Activated gamma-delta T cell treated with Interleukin-2 at 50 U/mL for 16 hours (primary cell): ENCODE data around the gene MTUS2.

ENCODE experiments used
- DNase-seq: peaks from one replicate; pipeline ENCODE4 v3.0.0-alpha.2; 2020

Gene MTUS2

GRCh38 chr13:29513981-29514719 lies 694.0 kb downstream of the MTUS2 start:
- no peak for DNase-seq

DNA sequence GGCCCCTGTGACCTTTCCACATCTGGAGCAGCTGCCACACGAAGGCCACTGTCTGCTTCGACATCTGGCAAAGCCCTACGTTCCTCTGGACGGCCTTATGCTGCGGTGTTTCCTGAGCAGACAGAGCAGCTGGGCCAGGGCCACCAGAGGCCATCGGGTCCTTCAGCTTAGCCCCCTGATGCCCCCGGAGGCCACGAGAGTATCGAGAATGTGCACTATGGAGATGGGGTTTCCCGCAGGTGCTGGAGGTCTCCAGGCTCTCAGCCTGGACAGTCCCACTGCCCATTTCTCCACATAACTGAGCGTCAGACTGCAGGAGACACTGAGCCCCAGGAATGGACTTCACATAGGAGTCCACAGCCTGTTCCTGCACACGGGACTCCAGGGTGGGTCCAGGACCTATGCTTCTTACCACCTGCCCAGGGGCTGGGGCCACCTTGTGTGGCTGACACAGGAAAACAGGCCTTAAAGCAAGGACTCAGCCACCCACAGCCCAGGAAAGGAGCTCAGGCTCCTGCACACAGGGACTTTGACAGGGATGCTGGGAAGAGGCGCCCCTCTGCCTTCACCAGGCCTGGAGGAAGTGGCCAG lies 694.7 kb downstream of the MTUS2 start:
- no peak for DNase-seq

GRCh38 chr13:29515372-29515771 lies 695.2 kb downstream of the MTUS2 start:
- DNase-seq = no peak

DNA sequence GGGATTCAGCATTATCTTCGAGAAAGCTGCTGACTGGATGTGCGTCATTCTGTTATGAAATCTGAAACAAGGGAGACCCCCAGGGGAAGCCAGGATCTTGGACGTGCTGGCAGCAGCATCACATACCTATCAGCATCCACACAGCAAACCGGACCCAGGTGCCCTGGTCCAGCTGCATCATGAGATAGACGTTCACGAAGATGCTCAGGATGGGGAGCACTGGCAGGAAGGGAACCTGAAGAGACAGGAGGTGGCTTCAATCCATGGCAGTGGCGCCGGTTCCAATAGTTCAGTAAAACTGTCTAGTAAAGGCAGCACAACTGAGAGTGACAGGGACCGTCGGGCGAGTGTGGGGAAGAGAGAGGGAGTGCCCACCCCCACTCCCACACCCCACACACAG lies 695.9 kb downstream of the MTUS2 start:
- DNase-seq = no peak

DNA sequence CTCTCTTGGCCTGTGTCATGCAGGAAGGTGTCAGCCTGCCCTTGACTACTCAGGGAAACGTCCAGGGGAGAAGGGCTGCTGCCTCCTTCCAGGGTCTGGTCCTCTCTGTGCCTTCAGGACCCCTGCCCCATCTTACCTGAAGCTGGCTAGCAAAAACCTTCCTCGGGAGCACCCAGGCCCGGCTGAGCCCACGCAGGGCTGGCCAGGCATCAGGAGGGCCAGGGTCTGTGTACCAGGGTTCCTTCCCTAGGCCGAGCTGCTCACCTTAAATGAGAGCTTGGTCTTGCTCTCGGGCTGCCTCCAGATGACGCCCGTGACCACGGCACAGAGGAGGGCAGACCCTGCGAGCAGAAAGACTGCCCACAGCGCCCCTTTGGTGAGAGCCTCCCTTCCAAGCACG lies 696.7 kb downstream of the MTUS2 start:
- DNase-seq = no peak

DNA sequence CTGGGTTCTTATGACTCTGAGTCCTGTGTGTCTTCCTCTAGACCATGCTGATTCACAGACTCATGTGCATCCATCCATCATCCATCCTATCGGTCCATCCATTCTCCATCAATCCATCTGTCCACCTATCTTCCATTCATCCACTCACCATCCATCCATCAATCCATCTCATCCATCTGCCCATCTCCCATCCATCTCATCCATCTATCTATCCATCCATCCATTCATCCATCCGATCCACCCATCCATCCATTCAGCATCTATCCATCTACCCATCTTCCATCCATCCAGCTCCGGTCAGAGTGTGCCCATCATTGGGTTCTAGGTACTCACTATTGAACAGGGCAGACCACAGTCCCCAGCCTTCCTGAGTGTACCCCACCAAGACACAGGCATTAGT lies 699.8 kb downstream of the MTUS2 start:
- DNase-seq = no peak

GRCh38 chr13:29520671-29521070 lies 700.5 kb downstream of the MTUS2 start:
- DNase-seq = no peak

GRCh38 chr13:29521336-29521735 lies 701.2 kb downstream of the MTUS2 start:
- DNase-seq = no peak

DNA sequence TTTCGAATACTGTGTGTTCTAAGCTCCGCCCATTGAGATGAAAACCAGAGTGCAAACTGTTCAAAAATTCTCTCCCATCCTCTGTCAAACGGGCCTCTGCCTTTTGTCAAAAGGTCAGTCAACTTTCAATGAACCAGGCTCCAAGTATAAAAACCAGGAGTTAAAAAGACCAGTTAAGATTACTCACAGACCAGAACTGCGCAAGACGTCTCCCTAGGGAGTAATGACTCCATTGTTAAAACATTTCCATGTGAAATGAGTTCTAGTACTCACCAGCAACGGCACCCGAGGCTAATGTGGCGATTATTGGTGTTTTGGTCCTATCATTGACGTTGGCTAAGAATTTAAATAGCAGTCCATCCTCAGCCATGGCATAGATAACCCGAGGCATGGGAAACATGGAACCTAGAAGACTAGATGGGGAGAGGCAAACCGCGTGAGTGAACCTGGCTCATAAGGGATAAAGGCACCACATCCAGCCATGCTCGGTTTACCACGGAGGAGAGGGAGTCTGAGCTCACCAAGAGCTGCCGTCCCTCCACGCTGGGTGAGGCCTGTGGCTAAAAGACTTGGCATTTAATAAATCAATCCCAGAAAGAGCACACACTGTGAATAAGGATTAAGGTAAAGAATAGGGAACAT lies 702.0 kb downstream of the MTUS2 start:
- no peak for DNase-seq

GRCh38 chr13:29523199-29523961 lies 703.2 kb downstream of the MTUS2 start:
- DNase-seq = no peak

DNA sequence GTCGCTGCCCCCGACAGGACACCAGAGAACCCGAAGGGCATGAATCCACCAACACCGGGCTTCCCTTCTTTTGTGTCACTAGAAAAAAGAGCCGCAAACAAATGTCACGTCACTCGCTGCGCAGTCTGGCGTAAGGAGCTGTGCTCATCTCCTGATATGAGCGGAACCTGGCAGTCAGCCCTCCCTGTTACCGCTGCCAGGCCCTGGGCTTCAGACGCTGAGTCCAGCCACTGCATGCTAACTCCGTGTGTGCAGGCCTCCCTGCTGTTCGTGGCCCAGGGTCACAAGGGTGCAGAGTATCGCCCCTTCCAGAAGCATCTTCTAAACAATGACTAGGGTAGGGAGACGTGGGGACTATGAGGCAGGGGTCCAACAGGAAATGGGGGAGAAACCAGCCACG lies 704.0 kb downstream of the MTUS2 start:
- no peak for DNase-seq

- no peak for DNase-seq
Measured at GRCh38 chr13:29524641-29525040, 704.5 kb downstream of the MTUS2 start.

GRCh38 chr13:29525757-29526156 lies 705.6 kb downstream of the MTUS2 start:
- DNase-seq = no peak

DNA sequence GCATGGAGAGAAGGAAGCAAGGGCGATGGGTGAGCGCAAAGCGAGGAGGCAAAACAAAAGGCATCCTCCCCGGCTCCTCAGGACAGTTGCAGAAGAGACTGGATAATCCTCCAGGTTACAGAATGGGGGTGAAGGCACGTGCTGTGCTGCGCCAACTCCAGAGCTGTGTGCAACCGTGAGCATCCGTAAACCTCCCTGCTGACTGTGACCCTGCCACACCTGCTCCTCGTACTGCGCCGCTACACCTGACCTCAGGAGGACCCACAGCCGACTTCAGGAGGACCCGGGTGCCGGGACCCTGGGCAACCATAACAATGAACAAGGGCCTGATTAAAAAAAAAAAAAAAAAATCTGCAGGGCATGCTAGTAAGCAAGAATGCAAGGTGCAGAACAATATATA lies 706.6 kb downstream of the MTUS2 start:
- DNase-seq = no peak

DNA sequence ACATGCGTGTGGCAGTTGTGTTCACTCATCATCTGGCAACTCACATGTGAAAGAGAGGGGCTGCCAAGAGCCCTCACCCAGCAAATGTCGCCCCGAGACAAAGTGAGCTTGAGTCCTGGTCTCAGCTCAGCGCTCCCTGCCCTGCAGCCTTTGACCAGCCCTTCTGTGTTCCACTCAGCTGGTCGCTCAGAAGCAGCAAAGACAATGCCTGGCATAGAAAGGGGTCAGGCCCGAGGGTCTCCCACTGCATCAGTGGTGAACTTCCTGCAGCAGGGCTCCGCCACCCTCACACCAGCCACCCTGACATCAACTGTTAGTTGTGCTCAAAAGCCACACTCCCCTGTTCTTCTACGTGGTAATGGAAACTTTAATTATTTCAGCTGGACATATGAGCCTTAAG lies 707.4 kb downstream of the MTUS2 start:
- no peak for DNase-seq

DNA sequence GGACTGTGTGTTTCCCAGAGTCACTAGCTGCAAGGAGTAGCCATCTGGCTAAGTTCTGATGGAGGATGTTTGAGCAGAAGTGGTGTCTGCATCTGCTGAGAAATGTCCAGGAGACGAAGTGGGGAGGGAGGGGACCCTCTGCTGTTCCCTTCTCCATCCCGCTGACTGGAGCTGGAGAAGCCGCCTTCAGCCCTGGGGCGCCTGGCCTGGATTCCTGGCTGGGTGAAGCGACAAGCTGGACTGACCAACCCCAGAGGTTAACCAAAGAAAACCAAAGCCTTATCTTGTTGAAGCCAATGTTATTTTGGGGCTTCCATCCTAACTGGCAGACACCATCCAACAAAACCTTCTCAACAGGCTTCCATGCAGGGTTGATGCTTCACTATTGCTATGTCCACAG lies 707.8 kb downstream of the MTUS2 start:
- no peak for DNase-seq

DNA sequence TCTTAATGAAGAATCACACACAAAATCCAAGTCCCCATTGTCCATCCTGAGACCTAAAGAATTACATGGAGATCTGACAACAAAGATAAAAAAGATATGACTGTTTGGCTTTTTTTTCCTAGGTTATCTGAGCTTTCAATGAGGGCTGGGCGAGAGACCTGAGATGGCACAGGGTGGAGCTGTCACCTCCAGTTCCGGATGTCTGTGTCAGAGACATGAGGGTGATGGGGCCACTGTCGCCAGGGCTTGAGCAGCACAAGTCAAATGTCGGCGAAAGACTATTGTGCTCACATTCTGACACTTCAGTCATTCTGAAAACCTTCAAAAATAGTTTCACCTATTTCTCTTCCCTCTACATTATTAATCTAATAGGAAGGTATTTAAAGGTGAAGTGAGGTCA lies 709.6 kb downstream of the MTUS2 start:
- no peak for DNase-seq

- no peak for DNase-seq
Measured at GRCh38 chr13:29530901-29531300, 710.8 kb downstream of the MTUS2 start.

DNA sequence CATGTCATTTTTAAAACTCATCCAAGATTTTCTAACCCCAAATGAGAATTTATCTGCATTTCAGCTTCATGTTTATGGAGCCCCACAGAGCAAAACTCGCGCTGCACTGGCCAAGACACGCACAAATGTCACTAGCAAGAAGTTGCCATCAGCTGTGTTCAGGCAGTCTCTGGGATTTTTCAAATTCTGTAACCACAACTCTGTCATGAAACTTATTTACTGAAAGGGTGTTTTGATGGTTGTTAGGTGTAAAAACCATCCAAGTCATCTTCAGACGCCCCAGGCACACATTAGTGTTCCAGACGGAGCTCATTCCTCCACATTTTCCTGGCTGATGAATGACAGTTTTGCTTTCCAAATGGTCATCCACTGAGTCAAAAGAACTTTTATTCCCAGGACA lies 712.0 kb downstream of the MTUS2 start:
- no peak for DNase-seq

GRCh38 chr13:29532821-29533220 lies 712.7 kb downstream of the MTUS2 start:
- no peak for DNase-seq

DNA sequence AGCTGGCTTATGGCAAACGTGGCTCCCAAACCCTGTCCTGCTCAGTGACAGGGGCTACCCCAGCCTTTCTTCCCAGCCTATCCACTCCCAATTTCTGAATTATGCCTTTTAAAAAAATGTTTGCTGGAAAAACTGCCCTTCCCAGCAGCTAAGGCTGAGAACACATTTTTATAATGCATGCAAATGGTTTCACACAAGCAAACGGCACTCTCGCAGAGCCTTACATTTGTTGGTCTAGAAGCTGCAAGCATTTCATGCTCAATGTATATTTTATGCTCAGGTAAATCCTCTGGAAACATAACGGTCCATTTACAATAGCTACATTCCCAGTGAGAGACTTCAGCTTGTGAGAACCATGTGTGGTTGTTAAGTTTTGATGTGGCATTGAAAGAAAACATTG lies 713.9 kb downstream of the MTUS2 start:
- no peak for DNase-seq

DNA sequence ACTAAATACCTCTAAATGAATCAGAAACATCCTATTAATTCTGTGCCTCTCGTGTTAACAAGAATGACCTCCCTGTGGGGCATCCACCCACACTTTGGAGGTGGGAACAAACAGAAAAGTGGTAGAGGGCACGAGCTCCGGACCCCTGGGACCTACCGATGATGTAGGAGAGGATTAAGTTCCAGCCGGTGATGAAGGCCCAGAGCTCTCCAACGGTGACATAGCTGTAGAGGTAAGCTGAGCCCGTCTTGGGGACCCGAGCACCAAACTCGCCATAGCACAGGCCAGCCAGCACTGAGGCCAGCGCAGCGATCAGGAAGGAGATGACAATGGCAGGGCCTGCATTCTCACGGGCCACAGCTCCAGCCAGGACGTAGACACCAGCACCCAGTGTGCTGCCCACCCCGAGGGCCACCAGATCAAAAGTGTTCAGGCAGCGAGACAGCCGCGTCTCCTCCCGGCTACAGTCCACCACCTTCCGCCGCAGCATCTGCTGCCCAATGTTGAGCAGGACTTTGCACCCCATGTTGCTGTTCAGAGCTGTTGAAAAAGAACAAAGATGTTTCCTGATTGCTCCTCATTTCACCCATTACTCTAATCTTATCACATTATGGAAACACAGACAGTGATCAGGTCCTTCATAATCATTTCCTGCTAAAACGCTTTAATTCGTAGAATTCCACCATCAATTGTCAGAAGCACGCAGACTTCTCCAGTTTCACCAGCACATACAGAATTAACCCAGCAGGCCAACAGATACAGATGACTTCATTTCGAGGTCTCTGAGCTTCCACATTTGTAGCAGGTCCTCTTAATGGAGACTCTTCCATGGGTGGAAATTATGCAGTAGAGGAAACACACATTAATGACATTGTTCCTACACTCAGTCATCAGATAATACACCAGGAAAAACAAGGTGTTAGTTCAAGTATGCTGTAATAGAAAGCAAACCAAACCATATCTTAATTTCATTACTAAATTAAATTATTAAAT lies 715.8 kb downstream of the MTUS2 start:
- no peak for DNase-seq
